Lower leg skin (tissue), 3 donors: ENCODE measurements around the gene COX7A2.

Experiments
- CTCF ChIP-seq, 3 donors: fragments of 450-650 bp; IDR thresholded peaks; one replicate each; pipeline ENCODE4 v1.5.1; 2016; ENCODE audit warnings: antibody characterized with exemption in 3 of 3, mild to moderate bottlenecking in 3 of 3, moderate library complexity in 2 of 3
- POLR2A ChIP-seq, 2 donors: fragments of 450-650 bp; IDR thresholded peaks; one replicate each; pipeline ENCODE4 v1.6.1; 2016 to 2017; ENCODE audit warnings: antibody characterized with exemption in 2 of 2, mild to moderate bottlenecking in 1 of 2, moderate library complexity in 1 of 2

- TF ChIP-seq CTCF (IDR thresholded peaks at IDR 0.05), result peak in 1 of 3 donors; percentile 69
- no peak for TF ChIP-seq POLR2A (IDR thresholded peaks at IDR 0.05)
These were observed 35.1 kb downstream of the COX7A2 start for GRCh38 chr6:75208298-75209183.
